Inferior parietal cortex (tissue), 1 donor: Measurements from ENCODE around the gene RNF166.
A peak's percentile ranks its signal among the peaks of the same experiment; 100 is the strongest.

Experiments used
- DNase-seq: peaks from one replicate; pipeline ENCODE4 v3.0.0-alpha.2; 2016; ENCODE audit errors: extremely low spot score

Gene RNF166

GRCh38 chr16:88706229-88706964 is at the start of gene RNF166, which contains the start of gene CTU2:
RNF166 (minus strand) TSS chr16:88706408; CDS start chr16:88706325, 83 bp downstream.
CTU2 (plus strand) TSS chr16:88706503; CDS start chr16:88706531, 28 bp downstream.
- peak; percentile 86 for DNase-seq

- no peak for DNase-seq
These were observed 48.9 kb upstream of the RNF166 start for GRCh38 chr16:88754912-88755744.

GRCh38 chr16:88754109-88754911 is 48.1 kb upstream of the RNF166 start:
- no peak for DNase-seq

- DNase-seq: no peak
These were observed 47.4 kb upstream of the RNF166 start for GRCh38 chr16:88753602-88754001.

GRCh38 chr16:88753191-88753590 is 47.0 kb upstream of the RNF166 start:
- no peak for DNase-seq

GRCh38 chr16:88752386-88753002 is 46.3 kb upstream of the RNF166 start:
- no peak for DNase-seq

- DNase-seq: no peak
These were observed 44.6 kb upstream of the RNF166 start for GRCh38 chr16:88750854-88751253.

GRCh38 chr16:88749358-88749757 is 43.1 kb upstream of the RNF166 start:
- no peak for DNase-seq

- no peak for DNase-seq
These were observed 42.2 kb upstream of the RNF166 start for GRCh38 chr16:88748364-88748763.

- no peak for DNase-seq
These were observed 41.5 kb upstream of the RNF166 start for GRCh38 chr16:88747588-88748301.

- no peak for DNase-seq
These were observed 40.3 kb upstream of the RNF166 start for GRCh38 chr16:88746506-88746905.

- no peak for DNase-seq
These were observed 38.6 kb upstream of the RNF166 start for GRCh38 chr16:88744577-88745521.

GRCh38 chr16:88743693-88744576 is 37.7 kb upstream of the RNF166 start:
- peak; percentile 64 for DNase-seq

- no peak for DNase-seq
These were observed 36.8 kb upstream of the RNF166 start for GRCh38 chr16:88742896-88743605.

GRCh38 chr16:88741368-88741767 is 35.2 kb upstream of the RNF166 start:
- no peak for DNase-seq

GRCh38 chr16:88740727-88741055 is 34.5 kb upstream of the RNF166 start:
- DNase-seq: no peak

GRCh38 chr16:88739977-88740726 is 33.9 kb upstream of the RNF166 start:
- DNase-seq: no peak
